Body of pancreas (tissue), 4 donors: ENCODE measurements around the gene LST1.

Experiments
- CTCF ChIP-seq, 7 experiments: fragments of 450-650 bp in 4 of 7; fragments of 200-600 bp in 3 of 7; sonication (generic) in 3 of 7; IDR thresholded peaks; one replicate each; pipeline ENCODE4 v1.5.1; 2016 to 2019; ENCODE audit warnings: antibody characterized with exemption in 7 of 7
- POLR2A ChIP-seq, 3 donors: fragments of 450-650 bp; IDR thresholded peaks; one replicate each; pipeline ENCODE4 v1.6.1; 2016; ENCODE audit warnings: antibody characterized with exemption in 3 of 3, mild to moderate bottlenecking in 2 of 3

DNA sequence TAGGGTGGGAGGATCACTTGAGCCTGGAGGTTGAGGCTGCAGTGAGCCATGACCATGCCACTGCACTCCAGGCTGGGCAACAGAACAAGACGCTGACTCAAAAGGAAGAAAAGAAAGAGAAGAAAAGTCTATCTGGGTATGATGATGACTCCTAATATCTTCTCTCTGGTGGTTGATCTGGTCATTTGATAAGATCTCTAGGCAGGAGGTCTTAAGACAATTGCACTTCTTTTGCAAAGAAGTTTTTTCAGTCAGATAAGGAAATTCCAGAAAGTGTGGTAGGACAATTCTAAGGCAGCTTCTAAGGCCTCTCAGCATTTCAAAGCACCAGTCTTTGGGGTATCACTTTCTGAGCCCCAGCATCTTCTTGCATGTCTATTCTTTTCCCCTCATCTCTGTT lies 21.2 kb downstream of the LST1 start:
- TF ChIP-seq CTCF (IDR thresholded peaks at IDR 0.05), result no peak
- no peak for TF ChIP-seq POLR2A (IDR thresholded peaks at IDR 0.05)
